CD4-positive, alpha-beta memory T cell (primary cell): ENCODE measurements around the gene PHACTR3. TPM values are rescaled to one million over a fixed set of nuclear protein-coding genes. Genes with fewer than 3 reads are reported as not detected.

Source experiments
- CTCF ChIA-PET: fragments of 350-600 bp; sonication (Branson Sonifier 250); formaldehyde crosslinking; loops from one replicate; lab custom pipeline; 2021; ENCODE audit warnings: inconsistent platforms; ENCODE audit not compliant: partially characterized antibody; lab: Charles Lee
- POLR2A ChIA-PET: fragments of 350-600 bp; sonication (Branson Sonifier 250); formaldehyde crosslinking; loops from one replicate; lab custom pipeline; 2021; ENCODE audit not compliant: partially characterized antibody; lab: Charles Lee
- DNase-seq, 5 donors: peaks; one replicate each; pipeline versions ENCODE4 v3.0.0 to v3.0.0-alpha.2; 2020 to 2022; ENCODE audit warnings: mixed read lengths in 1 of 5
- H3K27ac ChIP-seq: one replicate; pipeline ENCODE4 v1.7.0; 2013; ENCODE audit warnings: low read depth, low read length
- H3K27me3 ChIP-seq: 2 replicates; pipeline ENCODE4 v1.7.0; 2013; ENCODE audit warnings: mild to moderate bottlenecking, low read length, moderate library complexity; ENCODE audit not compliant: insufficient read depth
- H3K36me3 ChIP-seq: 2 replicates; pipeline ENCODE4 v1.7.0; 2013; ENCODE audit warnings: mild to moderate bottlenecking, low read length, moderate library complexity; ENCODE audit not compliant: insufficient read depth
- H3K4me1 ChIP-seq: 2 replicates; pipeline ENCODE4 v1.7.0; 2013; ENCODE audit warnings: mild to moderate bottlenecking, low read length, moderate library complexity; ENCODE audit not compliant: insufficient read depth
- H3K4me3 ChIP-seq, 2 donors: one replicate each; pipeline ENCODE4 v1.7.0; 2013; ENCODE audit warnings: low read length in 2 of 2, mild to moderate bottlenecking in 1 of 2
- H3K9me3 ChIP-seq, 2 donors: one replicate each; pipeline ENCODE4 v1.7.0; 2013; ENCODE audit warnings: low read length in 2 of 2, control low read depth in 1 of 2; ENCODE audit not compliant: control insufficient read depth in 1 of 2
- H3K27ac Mint-ChIP-seq, 7 donors: one replicate each; pipeline ENCODE4 v1.8.0; 2020 to 2021; ENCODE audit warnings: mixed read lengths in 7 of 7, mild to moderate bottlenecking in 6 of 7, inconsistent platforms in 3 of 7, moderate library complexity in 3 of 7
- H3K27me3 Mint-ChIP-seq, 2 donors: one replicate each; pipeline ENCODE4 v1.8.0; 2020 to 2021; ENCODE audit warnings: mixed read lengths in 2 of 2
- H3K36me3 Mint-ChIP-seq, 2 donors: one replicate each; pipeline ENCODE4 v1.8.0; 2020 to 2021; ENCODE audit warnings: mixed read lengths in 2 of 2, inconsistent platforms in 1 of 2, mild to moderate bottlenecking in 1 of 2
- H3K4me1 Mint-ChIP-seq, 4 donors: one replicate each; pipeline ENCODE4 v1.8.0; 2020 to 2021; ENCODE audit warnings: mixed read lengths in 4 of 4, mild to moderate bottlenecking in 1 of 4
- H3K4me3 Mint-ChIP-seq, 8 donors: one replicate each; pipeline ENCODE4 v1.8.0; 2020 to 2021; ENCODE audit warnings: mixed read lengths in 8 of 8, mild to moderate bottlenecking in 7 of 8, moderate library complexity in 6 of 8, inconsistent platforms in 3 of 8
- H3K9me3 Mint-ChIP-seq, 8 donors: one replicate each; pipeline ENCODE4 v1.8.0; 2020 to 2021; ENCODE audit warnings: mixed read lengths in 8 of 8, mild to moderate bottlenecking in 5 of 8, inconsistent platforms in 3 of 8, moderate library complexity in 1 of 8
- intact Hi-C: fragments of 100-400 bp; cut with micrococcal nuclease; formaldehyde crosslinking; loops from one replicate; pipeline ENCODE4 v1.15.1; 2023
- polyA plus RNA-seq, 2 donors: library from polyadenylated mRNA; unstranded; fragments of 300-500 nt; fragmentation: Illumina TruSeq; gene quantifications; one replicate each; pipeline ENCODE4 v1.2.3, GENCODE V29; 2021
- total RNA-seq, 2 experiments: library from RNA; stranded (reverse); gene quantifications; one replicate each; pipeline ENCODE4 v1.2.3, GENCODE V29; 2021

PHACTR3 gene
- total and polyA plus RNA-seq, 4 experiments from 2014 or later = not detected

DNA sequence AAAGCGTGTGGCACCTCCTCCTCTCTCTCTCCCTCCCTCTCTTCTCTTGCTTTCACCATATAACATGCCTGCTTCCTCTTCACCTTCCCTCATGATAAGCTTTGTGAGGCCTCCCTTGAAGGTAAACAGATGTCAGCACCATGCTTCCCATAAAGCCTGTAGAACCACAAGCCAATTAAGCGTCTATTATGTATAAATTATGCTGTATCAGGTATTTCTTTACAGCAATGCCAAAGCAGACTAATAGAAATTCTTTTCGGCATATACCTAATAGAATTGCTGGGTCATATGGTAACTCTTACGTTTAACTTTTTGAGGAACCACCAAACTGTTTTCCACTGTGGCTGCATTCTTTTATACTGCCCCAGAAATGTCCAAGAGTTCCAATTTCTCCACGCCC, 254.1 kb downstream of the PHACTR3 start:
- no peaks in the 10 kb centered on the region for H3K9me3 ChIP-seq
- ChIA-PET CTCF (no interaction called here), POLR2A (no interaction called here)
- no peak overlapping the region for H3K4me3 ChIP-seq
- H3K4me1 ChIP-seq = no peaks in the 10 kb centered on the region
- no peaks in the 10 kb centered on the region for H3K36me3 ChIP-seq
- DNase-seq = no peak
- no peaks in the 10 kb centered on the region for H3K4me1 Mint-ChIP-seq
- no peak overlapping the region for H3K4me3 Mint-ChIP-seq
- no peaks in the 10 kb centered on the region for H3K27me3 ChIP-seq
- H3K9me3 Mint-ChIP-seq = peaks cover 0 to 16% (median 3%) of the 10 kb centered on the region in 8 donors
- peaks cover 15 to 32% of the 10 kb centered on the region in 2 donors for H3K36me3 Mint-ChIP-seq
- H3K27me3 Mint-ChIP-seq = peaks cover 0 to 2% of the 10 kb centered on the region in 2 donors
- H3K27ac ChIP-seq = no peak overlapping the region
- no peak overlapping the region for H3K27ac Mint-ChIP-seq
- intact Hi-C loops = no loop called here

DNA sequence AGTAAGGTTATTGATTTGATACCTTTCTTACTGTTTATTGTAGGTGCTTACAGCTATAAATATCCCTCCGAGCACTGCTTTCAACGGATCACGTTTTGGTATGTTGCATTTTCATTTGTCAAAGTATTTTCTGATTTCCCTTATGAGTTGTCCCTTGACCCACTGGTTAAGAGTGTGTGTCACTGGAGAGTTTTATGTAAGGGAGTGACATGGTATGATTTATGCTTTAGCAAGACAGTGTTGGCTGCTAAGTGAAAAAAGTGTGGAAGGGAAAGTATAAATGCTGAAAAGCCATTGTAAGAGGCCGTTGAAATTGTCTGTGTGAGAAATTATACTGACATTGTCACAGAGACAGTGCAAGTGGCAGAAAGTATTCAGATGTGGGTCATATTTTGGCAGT, 257.1 kb downstream of the PHACTR3 start:
- H3K9me3 Mint-ChIP-seq = peaks cover 0 to 11% (median 3%) of the 10 kb centered on the region in 8 donors
- peaks cover 0 to 2% of the 10 kb centered on the region in 2 donors for H3K27me3 Mint-ChIP-seq
- no peak overlapping the region for H3K27ac Mint-ChIP-seq
- H3K4me1 Mint-ChIP-seq = no peaks in the 10 kb centered on the region
- intact Hi-C loops = no loop called here
- POLR2A ChIA-PET = no interaction called here
- DNase-seq = no peak
- H3K4me3 ChIP-seq = no peak overlapping the region
- H3K36me3 ChIP-seq = no peaks in the 10 kb centered on the region
- CTCF ChIA-PET = interaction anchor here (1.3 kb wide), 1 partner anchor 10 kb away, joined by 3 read pairs; no protein-coding TSS in a partner anchor
- H3K27me3 ChIP-seq = no peaks in the 10 kb centered on the region
- no peaks in the 10 kb centered on the region for H3K4me1 ChIP-seq
- H3K4me3 Mint-ChIP-seq = no peak overlapping the region
- H3K9me3 ChIP-seq = no peaks in the 10 kb centered on the region
- H3K36me3 Mint-ChIP-seq = peaks cover 15 to 39% of the 10 kb centered on the region in 2 donors
- H3K27ac ChIP-seq = no peak overlapping the region

DNA sequence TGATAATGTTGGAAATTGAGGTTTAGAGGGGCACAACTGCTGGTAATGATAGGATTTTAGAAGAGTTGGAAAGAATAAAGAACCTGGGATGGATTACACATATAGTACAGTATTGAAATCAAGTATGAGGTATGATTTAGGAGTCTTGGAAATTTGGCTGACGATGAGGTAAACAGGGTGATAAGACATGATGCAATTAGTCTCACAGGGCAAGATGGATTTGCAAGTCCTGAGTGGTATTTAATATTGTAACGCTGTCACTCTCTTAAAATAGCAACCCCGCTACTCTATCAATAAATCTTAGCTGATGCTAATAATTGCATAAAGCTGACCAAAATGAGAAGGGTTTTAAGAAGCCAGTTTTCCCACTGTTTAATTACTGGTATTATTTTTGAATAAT, 258.7 kb downstream of the PHACTR3 start:
- H3K4me3 ChIP-seq = no peak overlapping the region
- H3K4me3 Mint-ChIP-seq = no peak overlapping the region
- no peaks in the 10 kb centered on the region for H3K36me3 ChIP-seq
- no peaks in the 10 kb centered on the region for H3K4me1 ChIP-seq
- H3K27ac Mint-ChIP-seq = no peak overlapping the region
- ChIA-PET CTCF (no interaction called here), POLR2A (no interaction called here)
- no peak overlapping the region for H3K27ac ChIP-seq
- no peaks in the 10 kb centered on the region for H3K4me1 Mint-ChIP-seq
- no peaks in the 10 kb centered on the region for H3K27me3 ChIP-seq
- DNase-seq = no peak
- no peaks in the 10 kb centered on the region for H3K9me3 ChIP-seq
- peaks cover 0 to 4% (median 2%) of the 10 kb centered on the region in 8 donors for H3K9me3 Mint-ChIP-seq
- peaks cover 10 to 33% of the 10 kb centered on the region in 2 donors for H3K36me3 Mint-ChIP-seq
- peaks cover 0 to 2% of the 10 kb centered on the region in 2 donors for H3K27me3 Mint-ChIP-seq
- intact Hi-C loops = no loop called here

DNA sequence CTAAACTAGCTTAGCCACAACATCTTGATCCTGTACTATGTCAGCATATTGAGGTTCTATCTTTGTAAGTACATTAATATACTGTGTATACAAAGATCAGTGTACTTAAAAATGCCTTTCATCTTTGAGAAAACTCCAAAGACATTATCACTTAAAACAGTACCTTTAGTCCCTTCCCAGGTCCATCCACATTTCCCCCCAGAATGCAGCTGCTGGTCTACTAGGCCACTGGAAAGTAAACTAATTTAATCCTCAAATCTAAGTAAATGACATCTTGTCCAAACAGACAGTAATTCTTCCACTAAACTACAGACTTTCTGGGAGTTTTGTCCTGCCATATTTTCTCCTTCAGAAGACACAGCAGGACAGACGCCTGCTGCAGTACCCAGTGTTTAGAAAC, 260.4 kb downstream of the PHACTR3 start:
- Mint-ChIP-seq H3K27ac (no peak overlapping the region), H3K9me3 (no peaks in the 10 kb centered on the region), H3K4me3 (no peak overlapping the region), H3K27me3 (peaks cover 0 to 2% of the 10 kb centered on the region in 2 donors), H3K4me1 (no peaks in the 10 kb centered on the region), H3K36me3 (peaks cover 11 to 30% of the 10 kb centered on the region in 2 donors)
- H3K36me3 ChIP-seq = no peaks in the 10 kb centered on the region
- H3K9me3 ChIP-seq = no peaks in the 10 kb centered on the region
- POLR2A ChIA-PET = no interaction called here
- H3K4me1 ChIP-seq = no peaks in the 10 kb centered on the region
- CTCF ChIA-PET = no interaction called here
- intact Hi-C loops = no loop called here
- no peak overlapping the region for H3K27ac ChIP-seq
- H3K27me3 ChIP-seq = no peaks in the 10 kb centered on the region
- H3K4me3 ChIP-seq = no peak overlapping the region
- no peak for DNase-seq

DNA sequence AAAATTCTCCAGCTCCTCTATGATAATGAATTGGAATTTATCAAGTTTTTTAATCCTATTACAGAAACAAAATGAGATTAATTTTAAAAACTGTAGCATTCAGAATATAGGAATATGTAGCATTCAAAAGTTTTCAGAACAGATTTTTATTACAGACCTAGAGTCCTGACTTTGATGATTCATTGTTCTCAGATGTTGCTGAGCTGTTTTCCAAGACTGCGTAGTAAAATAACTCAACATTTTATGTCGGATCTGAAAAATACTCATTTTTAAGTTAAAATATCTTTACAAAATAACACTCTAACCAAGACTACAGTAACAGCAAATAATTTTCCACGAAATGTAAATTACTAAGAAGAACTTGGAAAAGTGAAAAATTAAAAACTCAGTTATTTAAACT, 262.0 kb downstream of the PHACTR3 start:
- Histone ChIP-seq H3K4me3 (no peak overlapping the region), H3K4me1 (no peaks in the 10 kb centered on the region), H3K27me3 (no peaks in the 10 kb centered on the region), H3K36me3 (no peaks in the 10 kb centered on the region), H3K9me3 (no peaks in the 10 kb centered on the region), H3K27ac (no peak overlapping the region)
- peaks cover 5 to 21% of the 10 kb centered on the region in 2 donors for H3K36me3 Mint-ChIP-seq
- peaks cover 0 to 2% of the 10 kb centered on the region in 2 donors for H3K27me3 Mint-ChIP-seq
- intact Hi-C loops = no loop called here
- no peak overlapping the region for H3K4me3 Mint-ChIP-seq
- no peak for DNase-seq
- no peaks in the 10 kb centered on the region for H3K9me3 Mint-ChIP-seq
- H3K4me1 Mint-ChIP-seq = no peaks in the 10 kb centered on the region
- H3K27ac Mint-ChIP-seq = no peak overlapping the region
- ChIA-PET POLR2A (no interaction called here), CTCF (no interaction called here)

DNA sequence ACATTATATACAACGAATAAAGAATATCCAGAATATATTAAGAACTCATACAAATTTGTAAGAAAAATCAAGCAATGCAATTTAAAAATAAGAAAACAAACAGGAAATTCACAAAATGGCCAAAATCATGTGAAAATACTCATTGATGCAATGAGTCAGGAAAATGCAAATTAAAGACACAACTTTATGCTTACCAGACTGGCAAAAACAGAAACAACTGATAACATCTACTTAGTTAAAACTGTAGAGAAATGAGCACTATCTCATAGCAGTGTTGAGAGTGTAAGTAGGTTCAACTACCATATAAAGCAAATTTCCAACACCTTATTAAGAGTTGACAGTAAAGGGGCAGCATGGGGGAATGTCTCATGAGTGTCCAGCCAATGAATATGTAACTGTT, 266.8 kb downstream of the PHACTR3 start:
- peaks cover 0 to 2% (median 0%) of the 10 kb centered on the region in 4 donors for H3K4me1 Mint-ChIP-seq
- Histone ChIP-seq H3K4me3 (no peak overlapping the region), H3K27ac (no peak overlapping the region), H3K9me3 (no peaks in the 10 kb centered on the region), H3K4me1 (no peaks in the 10 kb centered on the region), H3K27me3 (no peaks in the 10 kb centered on the region), H3K36me3 (no peaks in the 10 kb centered on the region)
- ChIA-PET CTCF (no interaction called here), POLR2A (no interaction called here)
- no peaks in the 10 kb centered on the region for H3K27me3 Mint-ChIP-seq
- intact Hi-C loops = no loop called here
- H3K4me3 Mint-ChIP-seq = no peak overlapping the region
- no peaks in the 10 kb centered on the region for H3K9me3 Mint-ChIP-seq
- H3K36me3 Mint-ChIP-seq = peaks cover 4 to 13% of the 10 kb centered on the region in 2 donors
- no peak overlapping the region for H3K27ac Mint-ChIP-seq
- DNase-seq = no peak

DNA sequence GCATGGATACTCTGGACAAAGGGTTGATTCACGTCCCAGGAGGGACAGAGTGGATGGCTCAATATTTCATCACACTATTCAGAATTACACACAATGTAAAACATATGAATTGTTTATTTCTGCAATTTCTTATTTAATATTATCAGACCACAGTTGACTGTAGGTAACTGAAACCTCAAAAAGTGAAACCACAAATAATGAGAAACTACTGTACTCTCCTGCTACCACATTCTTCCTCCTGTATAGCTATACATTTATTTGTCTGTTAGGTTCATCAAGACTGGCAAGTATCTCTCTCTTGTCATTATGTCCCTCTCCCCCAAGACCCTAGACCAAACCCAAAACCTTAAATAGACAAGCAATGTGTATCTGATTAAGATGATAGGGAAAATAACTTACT, 269.1 kb downstream of the PHACTR3 start:
- no peaks in the 10 kb centered on the region for H3K36me3 ChIP-seq
- H3K4me1 ChIP-seq = no peaks in the 10 kb centered on the region
- H3K4me3 ChIP-seq = no peak overlapping the region
- no peaks in the 10 kb centered on the region for H3K9me3 Mint-ChIP-seq
- H3K9me3 ChIP-seq = no peaks in the 10 kb centered on the region
- peaks cover 0 to 2% (median 0%) of the 10 kb centered on the region in 4 donors for H3K4me1 Mint-ChIP-seq
- no peak overlapping the region for H3K4me3 Mint-ChIP-seq
- CTCF ChIA-PET = interaction anchor here (1.4 kb wide), 1 partner anchor 66 kb away, joined by 3 read pairs; no protein-coding TSS in a partner anchor
- peaks cover 5 to 18% of the 10 kb centered on the region in 2 donors for H3K36me3 Mint-ChIP-seq
- H3K27me3 Mint-ChIP-seq = no peaks in the 10 kb centered on the region
- intact Hi-C loops = no loop called here
- POLR2A ChIA-PET = no interaction called here
- no peaks in the 10 kb centered on the region for H3K27me3 ChIP-seq
- DNase-seq = no peak
- no peak overlapping the region for H3K27ac ChIP-seq
- H3K27ac Mint-ChIP-seq = no peak overlapping the region

DNA sequence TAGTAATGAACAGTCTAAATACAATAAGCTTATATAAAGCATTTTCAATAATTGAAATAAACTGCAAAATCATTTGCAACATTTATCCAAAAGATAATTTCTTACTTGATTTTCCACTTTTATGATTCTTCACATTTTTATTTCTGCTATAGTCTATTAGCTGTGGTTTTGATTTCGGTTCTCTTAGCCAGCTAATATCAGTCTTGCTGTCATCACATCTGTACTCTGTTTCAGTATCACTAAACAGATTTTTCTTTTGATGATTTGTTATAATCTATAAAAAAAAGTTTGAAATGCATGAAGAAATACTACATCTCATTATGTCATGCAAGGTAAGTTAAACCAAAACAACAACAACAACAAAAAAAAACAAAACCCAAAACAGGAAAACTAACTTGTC, 275.9 kb downstream of the PHACTR3 start:
- peaks cover 6 to 16% of the 10 kb centered on the region in 2 donors for H3K36me3 Mint-ChIP-seq
- H3K27ac Mint-ChIP-seq = no peak overlapping the region
- Histone ChIP-seq H3K4me1 (no peaks in the 10 kb centered on the region), H3K27ac (no peak overlapping the region), H3K9me3 (no peaks in the 10 kb centered on the region), H3K36me3 (no peaks in the 10 kb centered on the region), H3K27me3 (no peaks in the 10 kb centered on the region), H3K4me3 (no peak overlapping the region)
- H3K4me1 Mint-ChIP-seq = no peaks in the 10 kb centered on the region
- ChIA-PET CTCF (no interaction called here), POLR2A (no interaction called here)
- DNase-seq = no peak
- peaks cover 0 to 5% (median 0%) of the 10 kb centered on the region in 8 donors for H3K9me3 Mint-ChIP-seq
- no peaks in the 10 kb centered on the region for H3K27me3 Mint-ChIP-seq
- intact Hi-C loops = no loop called here
- H3K4me3 Mint-ChIP-seq = no peak overlapping the region
